ENCODE results near the gene POLR1C.

POLR1C gene

GRCh38 chr6:43477235-43478007, 39.5 kb upstream of the POLR1C start, which contains the start of gene TJAP1:
Gene TJAP1, plus strand, starts transcription at chr6:43477570. Its CDS starts 21,432 bp downstream, at chr6:43499002.
- H3K4me3 ChIP-seq (ENCODE audit: low read length), result peak within 1 kb of the TSS; percentile 80
- peak within 1 kb of the TSS; percentile 78 for H3K9ac ChIP-seq (ENCODE audit: low read depth, low read length)
- 5% methylated on average over 34 of the region's 34 CpGs for WGBS
- no peaks in the 10 kb centered on the region for H3K36me3 ChIP-seq (ENCODE audit: insufficient read depth, low read length)
- peaks cover 27% of the 10 kb centered on the region for H3K4me1 ChIP-seq (ENCODE audit: insufficient read depth, low read length)
- no peaks in the 10 kb centered on the region for H3K27me3 ChIP-seq (ENCODE audit: insufficient read depth, low read length)
- no peaks in the 10 kb centered on the region for H3K9me3 ChIP-seq (ENCODE audit: insufficient read depth, low read depth, low read length)
- peak within 1 kb of the TSS; percentile 49; the same call in 1 of the 2 replicates for H3K27ac ChIP-seq (ENCODE audit: low read depth, low read length)

- Histone ChIP-seq H3K9ac (ENCODE audit: low read depth, low read length) (peak overlapping the region; percentile 78), H3K27ac (ENCODE audit: low read depth, low read length) (no peak overlapping the region), H3K9me3 (ENCODE audit: insufficient read depth, low read depth, low read length) (no peaks in the 10 kb centered on the region), H3K4me1 (ENCODE audit: insufficient read depth, low read length) (peaks cover 28% of the 10 kb centered on the region), H3K4me3 (ENCODE audit: low read length) (peak overlapping the region; percentile 80), H3K27me3 (ENCODE audit: insufficient read depth, low read length) (no peaks in the 10 kb centered on the region), H3K36me3 (ENCODE audit: insufficient read depth, low read length) (no peaks in the 10 kb centered on the region)
- WGBS, result 53% methylated on average over 3 of the region's 3 CpGs
Observed at GRCh38 chr6:43478008-43478372, 38.9 kb upstream of the POLR1C start.

DNA sequence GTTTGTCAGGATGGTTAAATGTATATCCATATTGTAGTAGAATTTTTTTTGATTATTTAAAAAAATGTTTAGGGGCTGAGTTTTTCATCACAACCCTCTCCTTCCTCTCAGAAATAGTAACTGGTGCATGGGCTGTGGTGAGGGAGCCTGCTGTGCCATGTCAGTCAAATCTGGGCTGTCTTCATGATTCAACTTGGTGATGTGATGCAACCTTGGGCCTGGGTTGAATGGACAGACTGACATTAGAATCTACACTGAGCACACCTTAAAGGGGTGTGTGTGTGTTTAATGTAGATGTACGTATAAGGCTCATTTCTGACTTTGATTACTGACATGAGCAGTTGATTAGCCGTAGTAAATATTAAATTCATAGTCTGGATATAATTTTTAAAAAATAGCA, 35.8 kb upstream of the POLR1C start:
- Histone ChIP-seq H3K27ac (ENCODE audit: low read depth, low read length) (no peak overlapping the region), H3K9ac (ENCODE audit: low read depth, low read length) (no peak overlapping the region), H3K4me1 (ENCODE audit: insufficient read depth, low read length) (peaks cover 28% of the 10 kb centered on the region), H3K36me3 (ENCODE audit: insufficient read depth, low read length) (peaks cover 4% of the 10 kb centered on the region; the same call in 1 of the 2 replicates), H3K9me3 (ENCODE audit: insufficient read depth, low read depth, low read length) (no peaks in the 10 kb centered on the region), H3K4me3 (ENCODE audit: low read length) (no peak overlapping the region), H3K27me3 (ENCODE audit: insufficient read depth, low read length) (no peaks in the 10 kb centered on the region)
- 100% methylated on average over 1 of the region's 2 CpGs for WGBS

- no peak overlapping the region for H3K9ac ChIP-seq (ENCODE audit: low read depth, low read length)
- H3K9me3 ChIP-seq (ENCODE audit: insufficient read depth, low read depth, low read length), result no peaks in the 10 kb centered on the region
- peaks cover 4% of the 10 kb centered on the region; the same call in 1 of the 2 replicates for H3K36me3 ChIP-seq (ENCODE audit: insufficient read depth, low read length)
- no peak overlapping the region for H3K4me3 ChIP-seq (ENCODE audit: low read length)
- 79% methylated on average over 11 of the region's 11 CpGs for WGBS
- H3K27ac ChIP-seq (ENCODE audit: low read depth, low read length), result no peak overlapping the region; the same call in 1 of the 2 replicates
- no peaks in the 10 kb centered on the region for H3K27me3 ChIP-seq (ENCODE audit: insufficient read depth, low read length)
- H3K4me1 ChIP-seq (ENCODE audit: insufficient read depth, low read length), result peaks cover 28% of the 10 kb centered on the region
Observed at GRCh38 chr6:43481591-43482236, 35.2 kb upstream of the POLR1C start.

- Histone ChIP-seq H3K4me1 (ENCODE audit: insufficient read depth, low read length) (peaks cover 4% of the 10 kb centered on the region; the same call in 1 of the 2 replicates), H3K27me3 (ENCODE audit: insufficient read depth, low read length) (no peaks in the 10 kb centered on the region), H3K27ac (ENCODE audit: low read depth, low read length) (no peak overlapping the region), H3K9ac (ENCODE audit: low read depth, low read length) (peak overlapping the region; percentile 3; the same call in 1 of the 2 replicates), H3K9me3 (ENCODE audit: insufficient read depth, low read depth, low read length) (no peaks in the 10 kb centered on the region), H3K4me3 (ENCODE audit: low read length) (no peak overlapping the region), H3K36me3 (ENCODE audit: insufficient read depth, low read length) (peaks cover 4% of the 10 kb centered on the region; the same call in 1 of the 2 replicates)
- WGBS, result 91% methylated on average over 4 of the region's 4 CpGs
Observed at GRCh38 chr6:43488667-43489276, 28.1 kb upstream of the POLR1C start.

DNA sequence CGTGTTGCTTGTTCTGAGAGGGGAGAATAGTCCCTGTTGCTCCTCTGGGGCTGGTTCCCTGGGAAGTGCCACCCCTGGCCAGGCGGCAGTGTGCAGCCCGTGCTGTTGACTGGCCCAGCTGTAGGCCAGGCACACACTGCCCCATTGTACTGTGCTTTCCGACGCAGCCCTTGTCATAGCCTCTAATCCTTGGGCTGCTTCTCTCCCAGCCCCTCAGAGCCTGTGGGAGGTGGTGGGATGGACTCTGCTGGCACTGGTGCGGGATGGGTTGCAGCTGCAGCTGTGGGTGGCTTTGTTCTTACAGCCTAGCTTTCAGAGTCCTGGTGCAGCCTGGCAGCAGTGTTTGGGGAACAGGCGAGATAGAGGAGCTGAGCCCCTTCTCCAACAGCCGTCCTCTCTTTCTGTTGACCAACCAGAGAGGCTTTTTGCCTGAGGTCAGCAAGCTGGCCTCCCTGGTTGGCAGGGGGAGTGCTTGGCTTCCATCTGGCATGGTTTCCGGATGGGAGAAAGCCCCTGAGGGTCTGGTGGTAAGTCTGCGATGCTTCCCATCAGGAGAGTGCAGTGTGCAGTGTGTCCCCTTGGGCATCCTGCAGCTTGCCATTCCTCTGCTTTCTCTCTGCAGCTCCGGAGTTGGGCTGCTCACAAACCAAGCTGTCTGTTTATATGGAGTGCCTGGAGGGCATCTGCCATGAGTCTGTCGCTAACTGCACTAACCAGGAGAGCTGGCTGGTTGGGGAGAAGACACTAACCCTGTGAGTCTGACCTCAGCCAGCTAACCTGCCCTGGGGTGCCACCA, 27.4 kb upstream of the POLR1C start:
- H3K36me3 ChIP-seq (ENCODE audit: insufficient read depth, low read length), result peaks cover 4% of the 10 kb centered on the region; the same call in 1 of the 2 replicates
- no peak overlapping the region for H3K27ac ChIP-seq (ENCODE audit: low read depth, low read length)
- H3K9ac ChIP-seq (ENCODE audit: low read depth, low read length), result peak overlapping the region; percentile 3; the same call in 1 of the 2 replicates
- 92% methylated on average over 12 of the region's 12 CpGs for WGBS
- no peaks in the 10 kb centered on the region for H3K9me3 ChIP-seq (ENCODE audit: insufficient read depth, low read depth, low read length)
- peaks cover 4% of the 10 kb centered on the region; the same call in 1 of the 2 replicates for H3K4me1 ChIP-seq (ENCODE audit: insufficient read depth, low read length)
- no peaks in the 10 kb centered on the region for H3K27me3 ChIP-seq (ENCODE audit: insufficient read depth, low read length)
- H3K4me3 ChIP-seq (ENCODE audit: low read length), result no peak overlapping the region

GRCh38 chr6:43490523-43490939, 26.4 kb upstream of the POLR1C start:
- WGBS, result 94% methylated on average over 6 of the region's 6 CpGs
- Histone ChIP-seq H3K4me1 (ENCODE audit: insufficient read depth, low read length) (peaks cover 6% of the 10 kb centered on the region; the same call in 1 of the 2 replicates), H3K9ac (ENCODE audit: low read depth, low read length) (no peak overlapping the region), H3K4me3 (ENCODE audit: low read length) (no peak overlapping the region), H3K36me3 (ENCODE audit: insufficient read depth, low read length) (peaks cover 2% of the 10 kb centered on the region; the same call in 1 of the 2 replicates), H3K27me3 (ENCODE audit: insufficient read depth, low read length) (no peaks in the 10 kb centered on the region), H3K27ac (ENCODE audit: low read depth, low read length) (no peak overlapping the region), H3K9me3 (ENCODE audit: insufficient read depth, low read depth, low read length) (no peaks in the 10 kb centered on the region)

GRCh38 chr6:43491750-43492661, 24.9 kb upstream of the POLR1C start:
- 91% methylated on average over 10 of the region's 10 CpGs for WGBS
- no peak overlapping the region for H3K4me3 ChIP-seq (ENCODE audit: low read length)
- H3K36me3 ChIP-seq (ENCODE audit: insufficient read depth, low read length), result no peaks in the 10 kb centered on the region
- no peaks in the 10 kb centered on the region for H3K9me3 ChIP-seq (ENCODE audit: insufficient read depth, low read depth, low read length)
- H3K9ac ChIP-seq (ENCODE audit: low read depth, low read length), result no peak overlapping the region
- no peaks in the 10 kb centered on the region for H3K27me3 ChIP-seq (ENCODE audit: insufficient read depth, low read length)
- H3K4me1 ChIP-seq (ENCODE audit: insufficient read depth, low read length), result peaks cover 18% of the 10 kb centered on the region
- H3K27ac ChIP-seq (ENCODE audit: low read depth, low read length), result no peak overlapping the region

DNA sequence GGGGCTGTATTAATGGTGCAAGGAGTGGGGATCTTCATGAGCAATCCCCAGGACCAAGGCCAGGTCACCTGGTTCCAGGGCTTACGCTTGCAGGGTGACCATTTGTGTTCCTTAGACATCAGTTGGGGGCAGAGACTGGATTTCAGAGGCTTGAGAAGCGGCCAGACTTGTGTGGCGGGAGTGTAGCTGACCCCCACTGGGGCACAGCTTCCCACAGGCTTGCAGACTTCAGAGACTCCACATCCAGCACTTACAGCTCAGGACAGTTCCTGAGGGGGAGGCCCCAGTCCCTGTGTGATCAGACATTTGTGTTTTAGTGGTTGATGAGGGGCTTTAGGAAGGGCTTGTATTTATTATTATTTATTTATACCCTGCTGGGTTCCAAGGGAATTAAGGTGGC, 24.2 kb upstream of the POLR1C start:
- Histone ChIP-seq H3K9ac (ENCODE audit: low read depth, low read length) (no peak overlapping the region), H3K27me3 (ENCODE audit: insufficient read depth, low read length) (no peaks in the 10 kb centered on the region), H3K27ac (ENCODE audit: low read depth, low read length) (no peak overlapping the region), H3K4me1 (ENCODE audit: insufficient read depth, low read length) (peaks cover 18% of the 10 kb centered on the region), H3K9me3 (ENCODE audit: insufficient read depth, low read depth, low read length) (no peaks in the 10 kb centered on the region), H3K4me3 (ENCODE audit: low read length) (no peak overlapping the region), H3K36me3 (ENCODE audit: insufficient read depth, low read length) (peaks cover 3% of the 10 kb centered on the region; the same call in 1 of the 2 replicates)
- 90% methylated on average over 3 of the region's 3 CpGs for WGBS

GRCh38 chr6:43493230-43493629, 23.7 kb upstream of the POLR1C start:
- H3K9ac ChIP-seq (ENCODE audit: low read depth, low read length), result no peak overlapping the region
- WGBS, result 73% methylated on average over 2 of the region's 2 CpGs
- peaks cover 18% of the 10 kb centered on the region for H3K4me1 ChIP-seq (ENCODE audit: insufficient read depth, low read length)
- H3K4me3 ChIP-seq (ENCODE audit: low read length), result no peak overlapping the region
- H3K36me3 ChIP-seq (ENCODE audit: insufficient read depth, low read length), result peaks cover 9% of the 10 kb centered on the region
- H3K27me3 ChIP-seq (ENCODE audit: insufficient read depth, low read length), result no peaks in the 10 kb centered on the region
- no peak overlapping the region for H3K27ac ChIP-seq (ENCODE audit: low read depth, low read length)
- H3K9me3 ChIP-seq (ENCODE audit: insufficient read depth, low read depth, low read length), result no peaks in the 10 kb centered on the region

Measured in HUES64 (cell line).